Neural cell (in vitro differentiated cells): ENCODE results near the gene HAPLN2.

Experiments used
- EP300 ChIP-seq: fragments of 450-650 bp; conservative IDR thresholded peaks from 2 replicates; pipeline ENCODE4 v1.6.1; 2014; ENCODE audit warnings: antibody characterized with exemption, mild to moderate bottlenecking, moderate library complexity; ENCODE audit not compliant: poor library complexity, severe bottlenecking
- EZH2 ChIP-seq: fragments of 200-600, 300-800 bp; shearing (Covaris generic), sonication (generic); IDR thresholded peaks from 2 replicates; pipeline ENCODE4 v1.6.1; 2014; ENCODE audit warnings: antibody characterized with exemption, low read length, borderline replicate concordance, mild to moderate bottlenecking; ENCODE audit not compliant: insufficient read depth, poor library complexity, severe bottlenecking
- MXI1 ChIP-seq: fragments of 450-650 bp; conservative IDR thresholded peaks from 2 replicates; pipeline ENCODE4 v1.6.1; 2014; ENCODE audit warnings: antibody characterized with exemption, mild to moderate bottlenecking; ENCODE audit not compliant: poor library complexity, severe bottlenecking
- POLR2AphosphoS5 ChIP-seq: IDR thresholded peaks from 2 replicates; pipeline ENCODE4 v1.6.1; 2012
- TAF1 ChIP-seq: IDR thresholded peaks from 2 replicates; pipeline ENCODE4 v1.6.1; 2012; ENCODE audit warnings: low read depth
- TF ChIP-seq, protein P1 (sequence below): fragments of 450-650 bp; IDR thresholded peaks from 2 replicates; pipeline ENCODE4 v1.5.1; 2014; ENCODE audit warnings: antibody characterized with exemption, mild to moderate bottlenecking, moderate library complexity; ENCODE audit not compliant: poor library complexity, severe bottlenecking
- TF ChIP-seq, protein P2 (sequence below): IDR thresholded peaks from 2 replicates; pipeline ENCODE4 v1.6.1; 2012; ENCODE audit warnings: borderline replicate concordance

GRCh38 chr1:156669794-156670193 is 50.6 kb downstream of the HAPLN2 start:
- TF ChIP-seq, protein P1, sequence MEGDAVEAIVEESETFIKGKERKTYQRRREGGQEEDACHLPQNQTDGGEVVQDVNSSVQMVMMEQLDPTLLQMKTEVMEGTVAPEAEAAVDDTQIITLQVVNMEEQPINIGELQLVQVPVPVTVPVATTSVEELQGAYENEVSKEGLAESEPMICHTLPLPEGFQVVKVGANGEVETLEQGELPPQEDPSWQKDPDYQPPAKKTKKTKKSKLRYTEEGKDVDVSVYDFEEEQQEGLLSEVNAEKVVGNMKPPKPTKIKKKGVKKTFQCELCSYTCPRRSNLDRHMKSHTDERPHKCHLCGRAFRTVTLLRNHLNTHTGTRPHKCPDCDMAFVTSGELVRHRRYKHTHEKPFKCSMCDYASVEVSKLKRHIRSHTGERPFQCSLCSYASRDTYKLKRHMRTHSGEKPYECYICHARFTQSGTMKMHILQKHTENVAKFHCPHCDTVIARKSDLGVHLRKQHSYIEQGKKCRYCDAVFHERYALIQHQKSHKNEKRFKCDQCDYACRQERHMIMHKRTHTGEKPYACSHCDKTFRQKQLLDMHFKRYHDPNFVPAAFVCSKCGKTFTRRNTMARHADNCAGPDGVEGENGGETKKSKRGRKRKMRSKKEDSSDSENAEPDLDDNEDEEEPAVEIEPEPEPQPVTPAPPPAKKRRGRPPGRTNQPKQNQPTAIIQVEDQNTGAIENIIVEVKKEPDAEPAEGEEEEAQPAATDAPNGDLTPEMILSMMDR, result no peak
- TF ChIP-seq EZH2 (no peak), POLR2AphosphoS5 (no peak), MXI1 (no peak), TAF1 (no peak), EP300 (no peak)
- TF ChIP-seq, protein P2, sequence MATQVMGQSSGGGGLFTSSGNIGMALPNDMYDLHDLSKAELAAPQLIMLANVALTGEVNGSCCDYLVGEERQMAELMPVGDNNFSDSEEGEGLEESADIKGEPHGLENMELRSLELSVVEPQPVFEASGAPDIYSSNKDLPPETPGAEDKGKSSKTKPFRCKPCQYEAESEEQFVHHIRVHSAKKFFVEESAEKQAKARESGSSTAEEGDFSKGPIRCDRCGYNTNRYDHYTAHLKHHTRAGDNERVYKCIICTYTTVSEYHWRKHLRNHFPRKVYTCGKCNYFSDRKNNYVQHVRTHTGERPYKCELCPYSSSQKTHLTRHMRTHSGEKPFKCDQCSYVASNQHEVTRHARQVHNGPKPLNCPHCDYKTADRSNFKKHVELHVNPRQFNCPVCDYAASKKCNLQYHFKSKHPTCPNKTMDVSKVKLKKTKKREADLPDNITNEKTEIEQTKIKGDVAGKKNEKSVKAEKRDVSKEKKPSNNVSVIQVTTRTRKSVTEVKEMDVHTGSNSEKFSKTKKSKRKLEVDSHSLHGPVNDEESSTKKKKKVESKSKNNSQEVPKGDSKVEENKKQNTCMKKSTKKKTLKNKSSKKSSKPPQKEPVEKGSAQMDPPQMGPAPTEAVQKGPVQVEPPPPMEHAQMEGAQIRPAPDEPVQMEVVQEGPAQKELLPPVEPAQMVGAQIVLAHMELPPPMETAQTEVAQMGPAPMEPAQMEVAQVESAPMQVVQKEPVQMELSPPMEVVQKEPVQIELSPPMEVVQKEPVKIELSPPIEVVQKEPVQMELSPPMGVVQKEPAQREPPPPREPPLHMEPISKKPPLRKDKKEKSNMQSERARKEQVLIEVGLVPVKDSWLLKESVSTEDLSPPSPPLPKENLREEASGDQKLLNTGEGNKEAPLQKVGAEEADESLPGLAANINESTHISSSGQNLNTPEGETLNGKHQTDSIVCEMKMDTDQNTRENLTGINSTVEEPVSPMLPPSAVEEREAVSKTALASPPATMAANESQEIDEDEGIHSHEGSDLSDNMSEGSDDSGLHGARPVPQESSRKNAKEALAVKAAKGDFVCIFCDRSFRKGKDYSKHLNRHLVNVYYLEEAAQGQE, result no peak
